GM18511 (cell line): ENCODE data around the gene RLBP1.

Experiments used
- ATAC-seq: cut with Tn5 transposase; IDR thresholded peaks from one replicate; pipeline ENCODE4 v1.9.1; 2021; ENCODE audit warnings: mild to moderate bottlenecking, moderate library complexity; ENCODE audit not compliant: unreplicated experiment

Gene RLBP1

DNA sequence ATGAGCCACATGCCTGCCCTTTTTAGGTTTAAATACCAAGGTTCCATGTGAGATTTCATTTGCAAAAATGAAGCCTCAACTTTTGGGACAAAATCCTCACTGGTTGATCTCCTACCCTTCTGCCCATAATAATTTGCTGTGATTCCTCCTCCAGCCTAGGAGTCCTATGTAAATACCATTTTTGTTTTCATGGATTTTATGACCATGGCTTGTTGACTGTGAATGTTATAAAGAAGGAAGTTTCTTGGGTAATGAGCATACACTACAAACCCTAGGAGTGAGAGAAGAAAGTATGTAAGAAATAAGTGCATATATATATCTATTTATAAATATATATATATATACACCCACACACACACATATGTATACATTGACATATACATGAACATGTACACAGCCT lies 13.1 kb downstream of the RLBP1 start:
- no peak for ATAC-seq

DNA sequence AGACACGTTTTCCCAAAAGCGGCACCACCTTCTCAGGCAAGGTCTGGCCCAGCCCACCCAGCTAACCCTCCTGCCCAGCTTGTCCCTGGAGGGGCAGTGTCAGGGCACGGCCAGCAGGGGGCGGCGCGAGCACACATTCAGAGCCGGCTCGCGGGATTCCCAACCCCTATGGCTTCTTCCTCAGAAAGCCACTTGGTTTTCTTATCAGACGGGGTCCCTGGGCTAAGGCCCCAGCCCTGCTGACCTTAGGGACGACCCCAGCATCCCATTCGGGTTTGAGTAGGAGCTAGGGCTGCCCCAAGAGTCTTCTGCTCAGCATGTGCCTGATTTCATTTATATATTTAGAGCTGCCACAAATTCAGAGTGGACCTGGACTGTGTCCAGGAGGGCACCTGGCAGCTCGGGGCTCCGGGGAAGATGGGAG lies 14.5 kb downstream of the RLBP1 start:
- ATAC-seq: peak; percentile 78

DNA sequence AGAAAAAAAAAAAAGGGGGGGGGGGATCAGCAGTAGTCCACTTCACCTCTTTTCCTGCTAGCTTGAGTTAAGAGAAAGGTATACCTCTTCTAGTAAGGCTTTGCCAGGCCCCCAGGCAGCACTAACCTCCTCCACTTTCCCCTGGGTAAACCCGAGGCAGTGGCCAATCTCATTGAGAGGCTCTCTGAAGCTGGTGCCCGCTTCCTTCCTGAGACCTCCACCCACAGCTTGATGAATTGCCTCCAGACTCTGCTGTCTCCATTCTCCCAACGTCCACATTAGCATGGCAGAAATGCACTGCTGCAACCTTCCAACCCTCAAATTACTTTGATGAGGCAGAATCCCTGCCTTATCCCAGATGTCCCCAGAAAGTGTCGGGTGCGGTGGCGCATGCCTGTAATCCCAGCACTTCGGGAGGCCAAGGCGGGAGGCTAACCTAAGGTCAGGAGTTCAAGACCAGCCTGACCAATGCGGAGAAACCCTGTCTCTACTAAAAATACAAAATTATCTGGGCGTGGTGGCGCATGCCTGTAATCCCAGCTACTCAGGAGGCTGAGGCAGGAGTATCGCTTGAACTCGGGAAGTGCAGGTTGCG lies 15.3 kb downstream of the RLBP1 start:
- no peak for ATAC-seq

DNA sequence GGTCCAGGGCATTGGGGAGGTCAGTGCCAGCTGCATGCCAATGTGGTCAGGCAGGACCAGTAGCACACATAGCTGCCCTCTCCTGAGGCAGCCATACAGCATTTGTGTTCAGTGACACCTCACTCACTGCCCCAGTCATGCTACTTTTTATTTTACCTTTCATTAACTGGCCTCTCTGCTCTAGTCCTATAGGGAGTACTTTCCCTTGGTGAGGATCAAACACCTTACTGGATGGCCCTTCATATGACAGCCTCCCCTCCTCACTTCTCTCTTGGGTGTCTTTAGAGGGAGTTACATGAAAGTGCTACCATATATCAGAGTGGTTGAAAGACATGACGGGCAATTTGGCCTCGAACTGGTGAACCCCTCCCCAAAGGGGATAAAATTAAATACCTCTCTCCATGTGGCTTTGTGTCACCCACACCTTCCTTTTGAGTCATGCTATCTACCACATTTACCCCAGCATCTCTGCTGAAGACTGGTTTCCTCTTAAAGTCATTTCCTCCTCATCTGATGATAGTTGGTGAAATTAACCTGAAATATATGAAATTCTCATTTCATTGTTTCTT lies 17.6 kb downstream of the RLBP1 start:
- no peak for ATAC-seq

DNA sequence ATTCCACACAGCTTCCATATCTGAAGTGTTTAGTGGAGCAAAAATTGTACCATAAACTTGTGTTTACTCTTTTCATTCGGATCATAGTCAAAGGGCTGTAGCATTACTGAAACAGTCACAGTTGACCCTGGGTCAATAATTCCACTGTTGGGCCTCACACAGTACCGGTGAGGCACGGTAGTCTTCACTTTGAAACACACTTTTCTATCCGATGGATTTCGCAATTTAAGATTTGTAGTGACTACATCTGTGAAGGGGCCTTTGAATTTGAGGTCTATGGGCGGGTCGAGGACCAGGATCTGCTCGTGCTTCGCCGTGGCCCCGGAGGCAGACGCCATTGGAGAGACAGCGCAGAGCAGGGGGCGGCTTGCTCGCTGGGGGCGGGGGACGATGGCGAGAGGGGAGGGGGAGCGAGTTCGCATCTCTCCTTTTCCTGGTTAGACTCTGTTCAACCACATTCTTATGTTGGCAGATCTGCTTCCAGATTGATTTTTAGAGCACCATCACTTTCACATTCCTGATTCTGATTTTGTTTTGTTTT lies 19.8 kb downstream of the RLBP1 start:
- no peak for ATAC-seq

DNA sequence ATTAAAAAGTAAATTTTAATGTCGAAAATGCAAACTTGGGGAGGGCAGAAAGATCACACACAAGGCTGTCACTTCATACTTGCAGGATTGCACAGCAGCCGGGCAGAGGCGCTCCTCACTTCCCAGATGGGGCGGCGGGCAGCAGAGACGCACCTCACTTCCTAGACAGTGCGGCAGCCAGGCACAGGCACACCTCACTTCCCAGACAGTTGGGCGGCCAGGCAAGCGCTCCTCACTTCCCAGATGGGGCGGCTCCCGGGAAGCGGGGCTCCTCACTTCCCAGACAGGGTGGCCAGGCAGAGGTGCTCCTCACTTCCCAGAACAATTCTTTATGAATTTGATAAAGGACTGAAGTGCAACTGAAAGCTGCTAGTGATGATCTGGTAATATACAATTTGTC lies 21.2 kb downstream of the RLBP1 start:
- no peak for ATAC-seq

DNA sequence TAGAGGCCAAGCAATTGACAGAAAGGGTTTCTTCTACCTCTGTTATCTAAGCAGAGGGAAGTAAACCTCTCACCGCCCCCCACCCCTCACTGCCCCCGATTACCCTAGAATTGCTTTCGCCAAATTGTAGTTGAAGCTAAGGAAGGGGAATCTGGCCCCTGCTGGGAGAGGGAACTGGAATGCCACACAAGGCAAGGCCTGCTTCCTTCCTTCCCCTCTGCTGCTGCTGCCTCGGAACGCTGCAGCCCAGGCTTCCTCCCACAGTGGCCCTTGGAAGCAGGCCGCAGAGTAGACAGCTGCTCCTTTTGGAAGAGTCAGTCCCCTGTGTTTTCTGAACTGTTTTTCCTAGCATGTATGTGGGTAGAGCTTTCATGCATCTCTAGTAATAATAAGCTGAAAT lies 21.6 kb downstream of the RLBP1 start:
- no peak for ATAC-seq

DNA sequence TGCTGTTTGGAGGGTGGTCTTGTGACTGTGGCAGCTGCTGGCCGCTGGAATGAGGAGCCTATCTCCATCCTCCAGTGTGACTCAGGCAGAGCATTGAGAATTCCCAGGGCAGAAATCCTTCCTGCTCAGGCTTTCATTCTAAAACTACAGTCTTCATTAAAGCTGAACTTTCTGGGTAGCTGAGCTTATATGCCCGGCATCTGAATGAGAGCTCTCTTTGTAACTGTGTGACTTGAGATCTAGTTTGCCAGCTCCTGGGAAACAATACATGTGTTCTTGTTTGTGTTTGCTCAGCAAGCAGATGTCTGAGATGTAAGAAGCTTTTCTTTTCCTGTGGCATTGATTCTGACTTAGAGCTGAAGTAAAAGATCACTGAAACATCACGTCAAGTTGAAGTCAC lies 22.4 kb downstream of the RLBP1 start:
- no peak for ATAC-seq

DNA sequence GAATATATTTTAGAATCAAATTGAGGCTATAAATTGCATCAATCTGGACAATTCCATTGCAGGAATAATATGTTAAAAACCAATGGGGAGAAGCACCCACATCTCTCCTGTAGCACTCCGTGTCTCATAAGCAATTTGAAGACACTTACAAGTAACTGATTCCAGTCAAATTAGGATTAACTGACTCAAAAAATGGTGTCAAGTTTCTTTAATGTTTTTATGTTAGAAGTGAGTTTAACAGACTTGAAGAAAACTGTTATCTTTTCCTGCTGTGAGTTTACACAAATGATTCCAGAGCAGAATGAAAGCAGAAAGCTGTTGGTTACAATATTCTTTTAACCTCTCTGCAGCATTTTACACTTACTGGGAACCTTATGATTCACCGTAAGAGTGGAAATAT lies 23.2 kb downstream of the RLBP1 start:
- ATAC-seq: no peak

DNA sequence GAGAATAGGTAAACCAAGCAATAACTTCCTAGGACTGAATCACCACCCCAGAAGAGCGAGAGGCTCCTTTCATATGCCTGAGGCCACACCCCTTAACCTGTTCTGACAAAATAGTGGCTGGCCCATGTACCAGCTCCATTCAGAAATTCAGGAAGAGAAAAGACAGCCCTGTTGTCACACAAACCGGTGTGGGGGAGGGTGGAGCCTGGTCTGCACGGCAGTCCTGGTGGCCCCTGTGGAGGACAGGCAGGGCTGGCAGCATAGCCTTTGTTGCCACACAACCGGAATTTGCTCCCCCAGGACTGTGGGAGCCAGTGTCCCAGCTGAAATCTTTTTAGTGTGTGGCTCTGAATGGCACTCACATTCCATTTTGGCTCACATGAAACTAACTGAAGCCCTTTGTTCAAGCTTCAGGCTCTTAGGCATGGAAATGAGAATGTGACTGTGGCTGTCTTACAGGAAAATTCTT lies 23.8 kb downstream of the RLBP1 start:
- ATAC-seq: no peak

DNA sequence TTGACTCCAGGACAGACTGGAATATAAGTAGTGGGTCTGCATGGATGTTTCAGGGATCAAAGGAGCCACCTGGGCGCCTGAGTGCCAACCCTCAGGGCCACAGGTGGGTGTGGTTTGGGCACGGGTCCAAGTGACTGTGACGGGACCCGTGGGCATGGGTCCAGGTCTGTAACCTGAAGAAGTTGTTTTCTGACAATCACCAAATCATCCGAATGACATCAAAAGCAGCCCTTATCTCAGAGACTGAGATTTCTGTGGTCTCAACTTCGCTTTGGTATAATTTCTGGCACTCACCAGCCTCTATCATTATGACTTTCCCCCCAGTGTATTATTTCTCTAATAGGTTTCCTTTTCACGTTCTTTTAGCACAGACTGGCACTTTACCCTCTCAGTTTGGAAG lies 24.4 kb downstream of the RLBP1 start:
- no peak for ATAC-seq

DNA sequence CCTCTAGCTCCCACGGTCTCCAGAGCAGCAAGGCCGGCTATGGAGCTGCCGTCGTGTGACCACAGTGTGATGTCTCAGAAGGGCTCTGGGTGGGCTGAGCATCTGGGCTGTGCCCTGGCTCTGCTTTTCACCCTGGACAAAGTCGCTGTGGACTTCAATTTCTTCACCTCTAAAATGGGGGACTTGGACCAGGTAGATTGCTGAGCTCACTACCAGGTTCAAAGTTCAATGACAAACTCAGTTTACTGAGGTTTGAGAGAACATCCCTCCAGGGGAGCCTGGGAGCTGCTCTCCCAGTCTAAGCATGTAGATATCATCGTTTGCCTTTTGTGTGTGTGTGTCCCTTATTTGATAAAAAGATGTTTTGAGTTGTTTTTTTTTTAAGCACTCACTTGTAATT lies 25.1 kb downstream of the RLBP1 start:
- ATAC-seq: no peak

DNA sequence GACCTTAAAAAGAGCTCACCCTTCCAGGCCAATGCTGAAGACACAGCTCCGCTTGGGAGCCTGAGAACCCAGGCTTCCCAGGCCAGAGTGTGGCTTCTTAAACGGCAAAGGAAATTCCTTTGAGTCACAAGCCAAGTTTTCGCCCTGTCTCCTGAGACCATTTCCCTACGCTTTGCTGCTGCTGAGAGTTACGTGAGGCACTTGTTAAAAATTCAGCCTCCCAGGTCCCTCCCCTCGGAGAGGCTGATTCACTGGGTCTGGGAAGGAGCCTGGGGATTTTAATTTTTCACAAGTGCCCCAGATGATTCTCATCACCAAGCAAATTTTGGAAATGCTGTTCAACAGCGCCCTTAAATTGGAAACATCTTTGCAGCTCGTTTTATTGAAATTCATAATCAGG lies 25.5 kb downstream of the RLBP1 start:
- ATAC-seq: no peak

DNA sequence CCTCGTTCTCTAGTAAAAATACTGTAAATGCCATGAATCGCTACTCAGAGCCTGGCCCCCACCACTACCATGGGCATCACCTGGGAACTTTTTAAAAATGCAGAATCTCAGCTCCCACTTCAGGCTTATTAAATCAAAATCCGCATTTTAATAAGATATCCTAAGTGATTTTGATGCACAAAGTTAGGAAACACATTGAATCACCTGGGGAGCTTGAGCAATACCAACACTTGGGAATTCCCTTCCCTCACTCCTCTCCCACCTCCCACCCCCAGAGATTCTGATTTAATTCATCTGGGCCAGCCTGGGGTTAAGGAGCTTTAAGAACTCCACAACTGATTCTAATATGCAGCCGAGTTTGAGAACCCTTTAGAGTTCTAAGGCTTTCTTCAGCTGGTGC lies 26.8 kb downstream of the RLBP1 start:
- no peak for ATAC-seq

DNA sequence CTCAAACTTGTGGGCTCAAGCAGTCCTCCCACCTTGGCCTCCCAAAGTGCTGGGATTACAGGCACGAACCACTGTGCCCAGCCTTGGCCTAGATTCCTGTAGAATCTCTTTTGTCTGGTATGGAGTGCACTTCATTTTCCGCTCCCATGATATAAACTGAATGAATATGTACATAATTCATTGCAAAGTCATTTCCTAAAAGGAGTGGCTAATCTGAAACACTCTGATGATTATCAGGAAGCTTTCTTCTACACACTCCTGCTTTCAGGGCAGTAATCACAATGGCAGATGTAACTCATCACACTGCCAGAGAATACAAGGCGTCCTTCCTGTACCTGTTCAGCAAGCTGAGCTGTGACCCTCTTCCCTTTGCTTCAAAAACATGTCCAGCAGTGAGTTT lies 28.6 kb downstream of the RLBP1 start:
- no peak for ATAC-seq

DNA sequence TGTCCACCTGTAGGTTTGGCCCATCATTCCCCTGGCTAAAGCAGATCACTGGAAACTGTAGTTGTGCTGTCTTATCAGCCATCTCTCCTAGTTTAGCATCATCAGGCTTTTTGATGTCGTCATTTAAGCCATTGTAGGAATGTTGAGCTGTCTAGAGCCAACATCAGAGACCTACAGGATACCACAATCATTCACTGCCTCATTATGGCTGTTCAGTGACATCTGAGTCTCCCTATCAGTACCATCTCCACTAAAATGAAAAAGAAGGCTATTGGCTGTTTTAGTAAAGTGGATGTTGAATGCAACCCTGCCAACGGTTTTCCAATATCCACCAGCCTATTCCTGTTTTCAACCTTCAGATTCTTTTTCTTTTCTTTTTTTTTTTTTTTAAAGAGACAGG lies 29.2 kb downstream of the RLBP1 start:
- ATAC-seq: no peak

DNA sequence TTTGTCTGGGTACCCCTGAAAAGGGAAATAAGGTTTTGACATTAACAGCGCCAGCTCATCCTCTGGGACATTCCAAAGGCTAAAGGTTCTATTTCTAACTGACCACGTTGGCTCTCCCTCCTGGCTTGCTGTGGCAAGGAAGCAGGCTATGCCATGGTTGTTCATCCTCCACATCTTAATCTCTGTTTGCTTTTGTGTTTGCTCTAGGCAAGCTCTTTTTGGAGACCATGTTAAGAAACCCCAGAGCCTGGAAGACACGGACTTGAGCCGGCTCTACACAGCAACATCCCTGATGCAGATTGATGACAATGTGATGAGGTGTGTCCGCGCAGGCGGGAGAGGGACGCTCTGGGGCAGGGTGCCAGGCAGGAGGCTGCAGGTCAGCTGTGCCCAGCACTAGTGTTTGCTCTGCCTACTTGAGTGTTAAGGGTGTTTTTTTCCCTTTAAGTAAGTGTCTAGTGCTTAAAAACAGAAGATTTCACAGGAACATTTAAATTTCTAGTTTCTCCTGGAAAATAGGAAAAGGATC lies 33.3 kb downstream of the RLBP1 start:
- no peak for ATAC-seq

DNA sequence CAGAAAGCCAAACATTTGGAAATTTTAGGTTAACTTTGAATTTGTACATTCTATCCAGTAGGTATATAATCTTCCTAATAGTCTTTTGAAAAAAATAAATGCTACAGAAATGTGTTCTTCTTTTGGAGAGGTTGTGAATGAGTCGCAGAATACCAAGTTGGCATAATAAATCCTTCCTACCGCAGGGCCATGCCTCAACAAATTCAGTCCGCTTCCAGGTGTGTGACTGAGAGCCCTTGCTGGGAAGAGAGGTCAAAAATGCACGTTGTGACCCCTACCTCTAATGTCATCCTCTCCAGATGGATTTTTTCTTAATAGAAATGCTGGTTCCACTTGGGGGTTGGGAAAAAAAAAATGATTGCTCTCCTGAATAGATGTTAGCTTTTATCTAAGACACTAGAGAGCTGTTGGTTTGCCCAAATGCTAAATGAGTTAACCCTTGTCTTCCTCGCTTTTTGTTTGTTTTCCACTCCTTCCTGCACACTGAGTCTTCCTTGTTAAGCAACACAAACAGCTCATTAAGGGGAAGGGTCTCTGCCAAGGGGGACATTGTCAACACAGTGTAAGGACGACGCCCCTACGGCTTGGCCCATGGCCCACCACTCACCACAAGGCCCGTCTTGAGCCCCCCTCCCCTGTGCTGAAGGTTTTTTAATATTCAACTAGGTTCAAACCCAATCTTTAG lies 33.9 kb downstream of the RLBP1 start:
- no peak for ATAC-seq

DNA sequence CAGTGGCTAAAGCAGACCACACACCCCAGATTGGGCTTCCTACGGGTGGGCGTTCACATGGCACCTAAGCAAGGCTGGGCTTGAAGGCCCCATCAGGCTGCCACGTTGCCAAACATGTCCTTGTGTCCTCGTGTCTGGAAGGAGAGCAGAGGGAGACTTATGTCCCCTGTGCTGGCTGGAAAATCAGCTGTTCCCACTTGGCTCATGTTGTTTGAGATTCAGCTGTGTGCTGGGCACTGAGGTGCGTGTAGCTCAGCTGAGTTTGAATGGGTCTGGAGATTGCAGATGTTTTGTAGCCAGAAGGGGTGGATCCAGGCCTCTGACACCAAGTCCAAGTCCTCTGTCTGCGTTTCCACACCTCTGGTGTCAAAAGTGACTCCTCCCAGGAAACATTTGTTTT lies 34.6 kb downstream of the RLBP1 start:
- no peak for ATAC-seq

DNA sequence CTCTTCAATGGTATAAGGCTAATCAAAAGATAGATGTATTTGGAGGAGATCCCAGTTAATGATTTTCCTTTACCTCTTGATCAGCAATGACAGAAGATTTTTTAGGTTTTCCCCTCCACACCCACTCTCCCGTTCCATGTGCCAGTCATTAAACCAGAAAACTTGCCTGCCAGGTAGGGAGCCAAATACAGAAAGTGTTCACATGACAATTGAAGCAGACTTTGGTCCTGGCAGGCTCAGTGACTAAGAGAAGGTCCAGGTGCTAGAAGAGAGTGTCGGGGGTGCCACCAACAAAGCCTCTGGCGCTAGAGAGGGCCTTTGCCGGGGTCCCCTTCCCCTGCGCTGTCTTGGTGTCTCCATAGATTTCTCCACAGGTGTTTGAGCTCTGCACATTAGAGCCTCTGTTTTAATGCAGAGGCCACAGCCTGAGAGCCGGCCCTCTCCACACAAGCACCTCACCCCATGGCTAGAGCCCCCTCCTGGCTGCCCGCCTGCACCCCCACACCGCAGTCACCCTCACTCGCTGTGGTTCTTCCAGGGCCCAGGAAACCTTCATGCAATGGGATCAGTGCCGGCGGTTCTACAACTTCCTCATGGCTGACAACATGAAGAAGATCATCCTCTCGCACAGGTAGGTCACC lies 36.4 kb downstream of the RLBP1 start:
- ATAC-seq: no peak

DNA sequence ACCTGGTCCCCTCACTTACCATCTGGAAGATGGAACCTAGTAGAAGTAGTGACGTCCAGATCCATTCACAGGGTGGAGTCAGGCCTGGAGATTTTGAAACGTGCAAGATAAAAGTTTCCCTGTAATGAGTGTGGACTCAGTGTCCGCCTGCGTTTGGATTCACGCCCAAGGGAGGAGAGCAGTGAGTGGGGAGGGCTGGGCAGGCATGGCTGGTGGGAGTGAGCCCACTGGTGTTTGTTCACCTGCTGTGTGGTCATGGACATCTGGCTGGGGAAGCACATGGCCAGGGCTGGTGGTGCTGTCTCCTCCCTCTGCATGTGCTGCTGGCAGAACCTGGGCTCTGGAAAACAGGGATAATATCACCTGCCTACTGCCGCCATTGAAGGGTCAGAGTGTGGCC lies 37.0 kb downstream of the RLBP1 start:
- no peak for ATAC-seq
